ENCODE data around the gene OSBP2.

GRCh38 chr22:30821863-30822215, 127.2 kb downstream of the OSBP2 start:
- TF ChIP-seq CTCF (IDR thresholded peaks at IDR 0.05) (no peak), EZH2 (IDR thresholded peaks at IDR 0.05) (no peak), EZH2phosphoT487 (IDR thresholded peaks at IDR 0.05) (no peak)

All from neural progenitor cell (in vitro differentiated cells).